CD4-positive, alpha-beta T cell treated with Interferon alpha-2 for 1 hour (primary cell): ENCODE measurements around the gene BNIP3.
"Not testable (repeated sequence)": the region's sequence is repeated elsewhere in the genome, so short reads cannot be mapped to it uniquely, and the experiment has no call there.

ENCODE experiments used
- DNase-seq, 2 donors: peaks; one replicate each; pipeline ENCODE4 v3.0.0-alpha.2; 2020 to 2022

Gene BNIP3

GRCh38 chr10:131928248-131929095 lies 53.3 kb downstream of the BNIP3 start:
- peak in 1 of 2 donors; percentile 50 for DNase-seq

DNA sequence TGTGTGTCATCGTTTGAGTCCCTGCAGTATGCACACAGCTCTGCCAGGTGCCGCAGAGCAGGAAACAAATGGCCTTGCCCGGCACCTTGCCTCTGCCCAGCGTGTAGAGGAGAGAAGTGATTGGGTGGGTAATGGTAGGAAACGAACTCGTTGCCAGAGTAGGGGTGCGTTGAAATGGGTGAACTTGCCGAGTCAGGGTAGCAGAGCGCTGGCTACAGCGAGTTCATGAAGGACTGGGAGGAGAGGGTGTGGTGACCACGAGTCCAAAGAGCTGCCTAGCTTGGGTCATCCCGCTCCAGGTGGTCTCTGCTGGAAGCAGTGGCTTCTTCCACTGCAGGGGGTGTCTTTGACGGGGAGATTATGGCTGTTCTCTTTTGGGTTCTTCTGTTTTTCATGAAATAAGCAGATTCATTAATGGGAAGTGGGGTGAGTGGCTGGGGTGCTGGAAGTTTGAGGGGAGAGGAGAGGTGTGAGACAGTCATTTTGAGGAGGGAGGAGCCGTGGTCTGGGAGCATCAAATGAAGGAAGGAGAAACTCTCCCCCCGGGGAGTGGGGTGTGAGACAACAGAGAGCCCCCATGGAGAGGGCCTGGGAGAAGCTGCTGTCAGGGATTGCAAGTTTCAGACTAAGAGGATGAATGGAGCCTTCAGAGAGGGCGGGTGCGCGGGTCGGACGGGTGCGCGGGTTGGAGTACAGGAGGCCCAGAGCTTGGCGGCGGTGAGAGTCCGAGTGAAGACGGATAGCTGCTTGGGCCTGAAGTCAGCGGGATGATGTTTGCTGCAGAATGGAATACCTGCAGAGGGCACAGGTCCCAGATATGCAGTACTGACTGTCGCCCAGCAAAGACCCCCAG lies 54.8 kb downstream of the BNIP3 start:
- DNase-seq = no peak

DNA sequence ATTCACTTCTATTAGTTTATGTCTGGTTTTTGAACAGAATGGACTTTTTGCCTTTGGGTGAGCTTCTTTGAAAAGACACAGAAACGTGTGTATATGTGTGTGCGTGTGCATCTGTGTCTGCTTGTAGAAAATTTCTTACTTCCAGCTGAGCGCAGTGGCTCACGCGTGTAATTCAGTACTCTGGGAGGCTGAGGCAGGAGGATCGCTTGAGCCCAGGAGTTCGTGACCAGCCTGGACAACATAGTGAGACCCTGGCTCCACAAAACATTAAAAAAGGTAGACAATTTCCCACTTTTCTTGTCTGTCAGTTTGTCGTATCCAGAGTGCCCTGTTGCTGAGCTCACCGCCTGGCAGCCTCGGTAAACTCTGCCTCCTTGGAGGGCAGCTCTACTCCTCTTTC lies 55.5 kb downstream of the BNIP3 start:
- DNase-seq = no peak

- DNase-seq = no peak
Measured at GRCh38 chr10:131925716-131926115, 56.0 kb downstream of the BNIP3 start.

DNA sequence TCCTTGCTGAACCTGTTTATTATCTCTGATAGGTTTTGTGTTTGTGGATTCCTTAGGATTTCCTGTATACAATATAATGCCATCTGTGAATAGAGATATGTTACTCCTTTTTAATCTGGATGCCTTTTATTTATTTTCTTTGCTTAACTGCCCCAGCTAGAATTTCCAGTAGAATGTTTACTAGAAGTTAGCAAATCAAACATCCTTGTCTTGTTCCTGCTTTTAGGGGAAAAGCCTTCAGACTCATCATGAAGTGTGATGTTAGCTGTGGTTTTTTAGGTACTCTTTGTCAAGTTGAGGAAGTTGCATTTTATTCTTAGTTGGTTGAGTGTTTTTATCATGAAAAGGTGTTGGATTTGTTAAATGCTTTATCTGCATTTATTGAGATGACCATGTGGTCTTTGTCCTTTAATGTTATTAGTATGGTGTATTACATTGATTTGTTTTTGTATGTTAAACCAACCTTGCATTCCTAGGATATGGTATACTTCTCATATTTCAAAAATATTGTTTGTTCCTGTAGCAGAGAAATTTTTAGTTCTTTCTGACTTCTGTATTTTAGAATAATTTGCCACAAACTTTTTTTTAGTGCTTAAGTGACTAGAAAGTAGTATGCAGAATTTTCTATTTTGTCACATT lies 56.6 kb downstream of the BNIP3 start:
- DNase-seq = no peak

- no peak for DNase-seq
Measured at GRCh38 chr10:131923038-131923756, 58.5 kb downstream of the BNIP3 start.

GRCh38 chr10:131921184-131921583 lies 60.5 kb downstream of the BNIP3 start:
- no peak for DNase-seq

DNA sequence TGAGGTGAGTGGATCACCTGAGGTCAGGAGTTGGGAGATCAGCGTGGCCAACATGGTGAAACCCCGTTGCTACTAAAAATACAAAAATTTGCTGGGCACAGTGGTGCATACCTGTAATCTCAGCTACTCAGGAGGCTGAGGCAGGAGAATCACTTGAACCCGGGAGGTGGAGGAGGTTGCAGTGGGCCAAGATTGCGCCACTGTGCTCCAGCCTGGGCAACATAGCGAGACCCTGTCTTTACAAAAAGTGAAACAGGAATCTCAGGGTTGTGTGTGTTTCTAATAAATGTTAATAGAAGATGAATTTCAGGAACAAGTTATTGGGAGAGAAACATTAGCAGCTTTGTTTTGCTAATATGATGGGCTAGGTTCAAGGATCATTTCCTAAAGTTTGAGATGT lies 61.0 kb downstream of the BNIP3 start:
- no peak for DNase-seq

GRCh38 chr10:131920151-131920550 lies 61.6 kb downstream of the BNIP3 start:
- no peak for DNase-seq

DNA sequence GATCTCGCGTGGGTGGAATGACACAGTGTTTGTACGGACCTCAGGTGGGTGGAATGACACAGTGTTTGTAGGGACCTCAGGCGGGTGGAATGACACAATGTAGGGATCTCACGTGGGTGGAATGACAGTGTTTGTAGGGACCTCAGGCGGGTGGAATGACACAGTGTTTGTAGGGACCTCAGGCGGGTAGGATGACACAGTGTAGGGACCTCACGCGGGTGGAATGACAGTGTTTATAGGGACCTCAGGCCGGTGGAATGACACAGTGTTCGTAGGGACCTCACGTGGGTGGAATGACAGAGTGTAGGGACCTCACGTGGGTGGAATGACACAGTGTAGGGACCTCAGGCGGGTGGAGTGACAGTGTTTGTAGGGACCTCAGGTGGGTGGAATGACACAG lies 62.3 kb downstream of the BNIP3 start:
- DNase-seq = not testable (repeated sequence)
